ENCODE measurements around the gene SSBP3.

The SSBP3 gene

GRCh38 chr1:54260810-54261209, 145.4 kb downstream of the SSBP3 start:
- Mint-ChIP-seq H3K9me3 (no peaks in the 10 kb centered on the region), H3K4me1 (ENCODE audit: low read depth) (no peaks in the 10 kb centered on the region), H3K27ac (no peak overlapping the region), H3K36me3 (ENCODE audit: low read depth) (peaks cover 18% of the 10 kb centered on the region), H3K4me3 (no peak overlapping the region), H3K27me3 (no peaks in the 10 kb centered on the region)
- no peak for DNase-seq

- Mint-ChIP-seq H3K9me3 (no peaks in the 10 kb centered on the region), H3K36me3 (ENCODE audit: low read depth) (peaks cover 18% of the 10 kb centered on the region), H3K4me1 (ENCODE audit: low read depth) (no peaks in the 10 kb centered on the region), H3K27me3 (no peaks in the 10 kb centered on the region), H3K4me3 (no peak overlapping the region), H3K27ac (no peak overlapping the region)
- DNase-seq: no peak
These were observed 146.6 kb downstream of the SSBP3 start for GRCh38 chr1:54259546-54260140.

DNA sequence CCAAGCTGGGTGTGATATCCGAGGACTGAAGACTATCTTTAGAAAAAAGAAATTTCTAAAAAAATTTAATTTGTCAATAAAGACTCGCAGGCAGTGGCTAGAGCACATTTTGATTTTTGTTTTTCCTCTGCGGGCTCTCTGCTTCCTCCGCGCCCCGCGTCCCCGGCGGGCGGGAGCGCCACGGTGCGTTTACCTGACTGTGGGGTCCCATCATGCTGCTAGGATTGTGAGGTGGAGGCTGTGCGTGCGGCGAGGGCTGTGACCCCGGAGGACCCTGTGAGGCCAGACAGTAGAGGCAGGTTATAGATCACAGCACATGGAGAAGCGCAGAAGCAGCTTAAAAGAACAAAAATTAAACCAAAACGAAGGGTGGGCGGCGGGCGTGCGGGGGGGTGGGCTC, 148.3 kb downstream of the SSBP3 start:
- Mint-ChIP-seq H3K27me3 (no peaks in the 10 kb centered on the region), H3K4me3 (no peak overlapping the region), H3K27ac (no peak overlapping the region), H3K36me3 (ENCODE audit: low read depth) (peaks cover 22% of the 10 kb centered on the region), H3K9me3 (no peaks in the 10 kb centered on the region), H3K4me1 (ENCODE audit: low read depth) (peaks cover 3% of the 10 kb centered on the region)
- no peak for DNase-seq

GRCh38 chr1:54257346-54257620, 148.9 kb downstream of the SSBP3 start:
- no peak overlapping the region for H3K4me3 Mint-ChIP-seq
- no peak for DNase-seq
- H3K27ac Mint-ChIP-seq: no peak overlapping the region
- peaks cover 24% of the 10 kb centered on the region for H3K36me3 Mint-ChIP-seq (ENCODE audit: low read depth)
- H3K9me3 Mint-ChIP-seq: no peaks in the 10 kb centered on the region
- no peaks in the 10 kb centered on the region for H3K27me3 Mint-ChIP-seq
- peaks cover 3% of the 10 kb centered on the region for H3K4me1 Mint-ChIP-seq (ENCODE audit: low read depth)

GRCh38 chr1:54256522-54257345, 149.5 kb downstream of the SSBP3 start:
- Mint-ChIP-seq H3K9me3 (no peaks in the 10 kb centered on the region), H3K27me3 (no peaks in the 10 kb centered on the region), H3K27ac (no peak overlapping the region), H3K4me3 (no peak overlapping the region), H3K36me3 (ENCODE audit: low read depth) (peaks cover 26% of the 10 kb centered on the region), H3K4me1 (ENCODE audit: low read depth) (peaks cover 3% of the 10 kb centered on the region)
- DNase-seq: no peak

GRCh38 chr1:54255026-54255702, 151.0 kb downstream of the SSBP3 start:
- no peak overlapping the region for H3K27ac Mint-ChIP-seq
- H3K9me3 Mint-ChIP-seq: no peaks in the 10 kb centered on the region
- H3K4me3 Mint-ChIP-seq: no peak overlapping the region
- H3K27me3 Mint-ChIP-seq: no peaks in the 10 kb centered on the region
- DNase-seq: no peak
- peaks cover 33% of the 10 kb centered on the region for H3K36me3 Mint-ChIP-seq (ENCODE audit: low read depth)
- H3K4me1 Mint-ChIP-seq (ENCODE audit: low read depth): peaks cover 3% of the 10 kb centered on the region

GRCh38 chr1:54254055-54254454, 152.1 kb downstream of the SSBP3 start:
- H3K4me1 Mint-ChIP-seq (ENCODE audit: low read depth): peaks cover 3% of the 10 kb centered on the region
- no peaks in the 10 kb centered on the region for H3K9me3 Mint-ChIP-seq
- no peak overlapping the region for H3K4me3 Mint-ChIP-seq
- DNase-seq: no peak
- peak overlapping the region; percentile 64 for H3K27ac Mint-ChIP-seq
- H3K27me3 Mint-ChIP-seq: no peaks in the 10 kb centered on the region
- peaks cover 40% of the 10 kb centered on the region for H3K36me3 Mint-ChIP-seq (ENCODE audit: low read depth)

DNA sequence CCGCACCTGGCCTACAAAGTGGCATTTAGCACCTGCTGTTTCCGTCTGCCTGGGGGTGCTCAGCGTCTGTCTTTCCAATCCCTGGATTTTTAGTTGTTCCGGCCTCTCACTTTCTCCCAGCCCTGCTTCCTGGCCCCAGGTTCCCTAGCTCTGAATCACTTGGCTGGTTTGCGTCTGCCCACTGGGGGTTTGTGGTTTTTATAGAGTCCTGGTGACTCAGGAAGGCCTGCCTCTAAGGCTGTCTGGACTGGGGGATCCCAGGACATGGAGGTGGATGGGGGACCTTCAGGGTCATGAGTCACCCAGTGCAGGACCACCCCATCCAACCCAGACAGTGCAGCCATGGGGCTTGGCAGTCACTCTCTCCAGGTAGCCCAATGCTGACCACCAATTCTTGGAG, 152.7 kb downstream of the SSBP3 start:
- Mint-ChIP-seq H3K36me3 (ENCODE audit: low read depth) (peaks cover 41% of the 10 kb centered on the region), H3K4me3 (no peak overlapping the region), H3K9me3 (no peaks in the 10 kb centered on the region), H3K27ac (peak overlapping the region; percentile 64), H3K4me1 (ENCODE audit: low read depth) (peaks cover 3% of the 10 kb centered on the region), H3K27me3 (no peaks in the 10 kb centered on the region)
- DNase-seq: no peak

GRCh38 chr1:54252371-54252936, 153.7 kb downstream of the SSBP3 start:
- peak overlapping the region; percentile 2 for H3K27ac Mint-ChIP-seq
- H3K4me1 Mint-ChIP-seq (ENCODE audit: low read depth): peaks cover 3% of the 10 kb centered on the region
- peaks cover 36% of the 10 kb centered on the region for H3K36me3 Mint-ChIP-seq (ENCODE audit: low read depth)
- DNase-seq: no peak
- H3K9me3 Mint-ChIP-seq: no peaks in the 10 kb centered on the region
- H3K27me3 Mint-ChIP-seq: no peaks in the 10 kb centered on the region
- no peak overlapping the region for H3K4me3 Mint-ChIP-seq

DNA sequence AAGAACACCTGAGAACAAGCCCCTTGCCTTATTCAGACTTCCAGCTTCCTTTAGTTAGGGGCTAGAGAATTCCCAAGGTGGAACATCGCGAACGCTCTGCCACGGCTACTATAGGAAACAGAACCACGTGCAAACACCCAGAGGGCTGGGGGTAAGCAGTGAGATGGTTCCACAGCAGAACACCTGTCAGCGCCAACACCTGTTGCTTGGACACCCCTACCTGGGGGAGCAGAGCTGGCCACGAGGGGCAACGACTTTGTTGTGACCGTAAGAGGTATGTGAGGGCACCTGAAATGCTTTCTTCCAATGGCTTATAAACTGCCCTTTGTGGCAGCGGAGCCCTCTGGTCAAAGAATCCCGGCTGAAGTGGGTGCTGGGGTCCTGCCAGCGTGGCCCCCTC, 155.5 kb downstream of the SSBP3 start:
- Mint-ChIP-seq H3K27ac (no peak overlapping the region), H3K4me1 (ENCODE audit: low read depth) (peaks cover 3% of the 10 kb centered on the region), H3K36me3 (ENCODE audit: low read depth) (peaks cover 32% of the 10 kb centered on the region), H3K27me3 (no peaks in the 10 kb centered on the region), H3K4me3 (no peak overlapping the region), H3K9me3 (no peaks in the 10 kb centered on the region)
- no peak for DNase-seq

GRCh38 chr1:54249819-54250435, 156.3 kb downstream of the SSBP3 start:
- no peaks in the 10 kb centered on the region for H3K9me3 Mint-ChIP-seq
- H3K4me1 Mint-ChIP-seq (ENCODE audit: low read depth): peaks cover 3% of the 10 kb centered on the region
- DNase-seq: no peak
- no peak overlapping the region for H3K4me3 Mint-ChIP-seq
- H3K36me3 Mint-ChIP-seq (ENCODE audit: low read depth): peaks cover 35% of the 10 kb centered on the region
- H3K27me3 Mint-ChIP-seq: no peaks in the 10 kb centered on the region
- no peak overlapping the region for H3K27ac Mint-ChIP-seq

GRCh38 chr1:54248966-54249365, 157.2 kb downstream of the SSBP3 start:
- Mint-ChIP-seq H3K36me3 (ENCODE audit: low read depth) (peaks cover 40% of the 10 kb centered on the region), H3K9me3 (no peaks in the 10 kb centered on the region), H3K4me1 (ENCODE audit: low read depth) (peaks cover 3% of the 10 kb centered on the region), H3K4me3 (no peak overlapping the region), H3K27me3 (no peaks in the 10 kb centered on the region), H3K27ac (no peak overlapping the region)
- no peak for DNase-seq

- Mint-ChIP-seq H3K36me3 (ENCODE audit: low read depth) (peaks cover 45% of the 10 kb centered on the region), H3K4me1 (ENCODE audit: low read depth) (no peaks in the 10 kb centered on the region)
These were observed 158.2 kb downstream of the SSBP3 start for GRCh38 chr1:54247863-54248515.

DNA sequence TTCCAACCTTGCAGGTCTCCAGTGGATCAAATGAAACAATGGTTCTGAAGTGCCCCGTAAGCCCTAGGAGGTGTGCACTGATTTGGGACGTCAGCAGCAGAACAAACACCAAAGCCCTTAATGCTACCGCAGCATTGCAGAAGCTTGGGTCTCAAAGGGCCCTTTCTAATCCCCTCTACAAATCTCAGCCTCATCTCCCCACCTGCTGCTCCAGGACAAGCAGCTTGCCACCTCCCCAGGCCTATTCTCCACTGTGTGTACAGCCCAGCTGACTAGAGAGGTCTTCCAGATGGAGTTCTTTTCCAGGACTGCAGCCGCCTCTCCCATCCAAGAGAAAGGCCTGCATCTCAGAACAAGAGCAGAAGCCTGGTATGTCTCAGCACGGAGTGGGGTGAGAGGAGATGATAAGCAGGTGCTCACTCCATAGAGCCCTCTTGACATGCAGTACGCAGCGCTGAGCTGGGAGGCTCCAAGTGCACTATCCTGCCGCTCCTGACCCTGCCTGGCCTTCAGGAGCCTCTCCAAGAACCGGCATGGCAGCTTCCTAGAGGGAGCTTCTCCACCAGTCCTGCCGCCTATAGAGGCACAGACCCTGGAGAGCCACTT, 160.0 kb downstream of the SSBP3 start:
- Mint-ChIP-seq H3K9me3 (no peaks in the 10 kb centered on the region), H3K27ac (no peak overlapping the region)

More at GRCh38 chr1:54247863-54248515, 158.2 kb downstream of the SSBP3 start:
- Mint-ChIP-seq H3K9me3 (no peaks in the 10 kb centered on the region), H3K27me3 (no peaks in the 10 kb centered on the region), H3K27ac (peak overlapping the region; percentile 29), H3K4me3 (no peak overlapping the region)
- no peak for DNase-seq

More for the DNA sequence above, 160.0 kb downstream of the SSBP3 start:
- no peak for DNase-seq
- Mint-ChIP-seq H3K4me3 (no peak overlapping the region), H3K27me3 (no peaks in the 10 kb centered on the region), H3K4me1 (ENCODE audit: low read depth) (no peaks in the 10 kb centered on the region), H3K36me3 (ENCODE audit: low read depth) (peaks cover 43% of the 10 kb centered on the region)

Data from activated T-cell treated with anti-CD3 and anti-CD28 coated beads, Interleukin-2, amount 50 U/mL, for 24 hours (primary cell).